SK-N-SH treated with all-trans-retinoic acid at 6 μM for 48 hours (cell line): ENCODE measurements around the gene BIRC2.

Source experiments
- ATAC-seq: fragments of 200-7000 bp; cut with Tn5 transposase; 3 replicates; pipeline ENCODE4 v1.9.1; 2020; ENCODE audit warnings: mild to moderate bottlenecking, moderate library complexity
- BACH2 ChIP-seq: fragments of 250-450 bp; sonication (Bioruptor Pico); IDR thresholded peaks from 2 replicates; pipeline ENCODE4 v1.9.0; 2021; ENCODE audit warnings: mild to moderate bottlenecking, borderline replicate concordance
- CREB5 ChIP-seq: fragments of 250-450 bp; sonication (Bioruptor Pico); IDR thresholded peaks from 2 replicates; pipeline ENCODE4 v1.5.1; 2020; ENCODE audit warnings: low read depth, mild to moderate bottlenecking, moderate library complexity
- CSDC2 ChIP-seq: fragments of 250-450 bp; sonication (Bioruptor Pico); IDR thresholded peaks from 2 replicates; pipeline ENCODE4 v1.5.0; 2020; ENCODE audit warnings: mild to moderate bottlenecking, moderate library complexity
- ESRRG ChIP-seq: fragments of 250-450 bp; sonication (Bioruptor Pico); IDR thresholded peaks from 2 replicates; pipeline ENCODE4 v1.6.1; 2021; ENCODE audit warnings: mild to moderate bottlenecking
- GLIS3 ChIP-seq: fragments of 250-450 bp; sonication (Bioruptor Pico); IDR thresholded peaks from 2 replicates; pipeline ENCODE4 v1.5.0; 2020; ENCODE audit warnings: mild to moderate bottlenecking, moderate library complexity
- ISL1 ChIP-seq: fragments of 250-450 bp; sonication (Bioruptor Pico); IDR thresholded peaks from 2 replicates; pipeline ENCODE4 v2.1.2; 2022; ENCODE audit warnings: mild to moderate bottlenecking, moderate library complexity
- OSR1 ChIP-seq: fragments of 250-450 bp; sonication (Bioruptor Pico); IDR thresholded peaks from 2 replicates; pipeline ENCODE4 v1.8.0; 2022; ENCODE audit warnings: moderate library complexity, mild to moderate bottlenecking, inconsistent platforms
- PATZ1 ChIP-seq: fragments of 250-450 bp; sonication (Bioruptor Pico); IDR thresholded peaks from 2 replicates; pipeline ENCODE4 v1.8.0; 2020; ENCODE audit warnings: mild to moderate bottlenecking, moderate library complexity, borderline replicate concordance
- PPARA ChIP-seq: fragments of 250-450 bp; sonication (Bioruptor Pico); IDR thresholded peaks from 2 replicates; pipeline ENCODE4 v1.5.0; 2020; ENCODE audit warnings: mild to moderate bottlenecking, borderline replicate concordance
- RARB ChIP-seq: fragments of 250-450 bp; sonication (Bioruptor Pico); IDR thresholded peaks from 2 replicates; pipeline ENCODE4 v1.8.0; 2021; ENCODE audit warnings: mild to moderate bottlenecking, moderate library complexity
- SNAI2 ChIP-seq: fragments of 250-450 bp; sonication (Bioruptor Pico); IDR thresholded peaks from 2 replicates; pipeline ENCODE4 v1.5.0; 2020; ENCODE audit warnings: mild to moderate bottlenecking, moderate library complexity
- TCF4 ChIP-seq: fragments of 250-450 bp; sonication (Bioruptor Pico); IDR thresholded peaks from 2 replicates; pipeline ENCODE4 v1.8.0; 2021; ENCODE audit warnings: mild to moderate bottlenecking, moderate library complexity, borderline replicate concordance
- TOX ChIP-seq: fragments of 250-450 bp; sonication (Bioruptor Pico); IDR thresholded peaks from 2 replicates; pipeline ENCODE4 v1.8.0; 2021; ENCODE audit warnings: mild to moderate bottlenecking, moderate library complexity, borderline replicate concordance
- ZC3H10 ChIP-seq: fragments of 250-450 bp; sonication (Bioruptor Pico); IDR thresholded peaks from 2 replicates; pipeline ENCODE4 v1.5.1; 2021; ENCODE audit warnings: mild to moderate bottlenecking, moderate library complexity
- ZFP3 ChIP-seq: fragments of 250-450 bp; sonication (Bioruptor Pico); IDR thresholded peaks from 2 replicates; pipeline ENCODE4 v1.5.0; 2020; ENCODE audit warnings: mild to moderate bottlenecking, moderate library complexity
- ZFP30 ChIP-seq: fragments of 450-650 bp; formaldehyde crosslinking; IDR thresholded peaks from 2 replicates; pipeline ENCODE4 v1.5.0; 2022; ENCODE audit warnings: mild to moderate bottlenecking, moderate library complexity
- ZNF565 ChIP-seq: fragments of 450-650 bp; formaldehyde crosslinking; conservative IDR thresholded peaks from 2 replicates; pipeline ENCODE4 v1.5.0; 2020; ENCODE audit warnings: low read depth, mild to moderate bottlenecking, moderate library complexity
- ZNF70 ChIP-seq: fragments of 450-650 bp; formaldehyde crosslinking; IDR thresholded peaks from 2 replicates; pipeline ENCODE4 v1.5.0; 2020; ENCODE audit warnings: mild to moderate bottlenecking, moderate library complexity
- ZNF8 ChIP-seq: fragments of 450-650 bp; formaldehyde crosslinking; IDR thresholded peaks from 2 replicates; pipeline ENCODE4 v1.5.0; 2020; ENCODE audit warnings: mild to moderate bottlenecking, moderate library complexity
- TF ChIP-seq, protein P1 (sequence below): fragments of 250-450 bp; sonication (Bioruptor Pico); IDR thresholded peaks from 2 replicates; pipeline ENCODE4 v1.5.1; 2021; ENCODE audit warnings: mild to moderate bottlenecking, moderate library complexity
- TF ChIP-seq, protein P2 (sequence below): fragments of 250-450 bp; sonication (Bioruptor Pico); IDR thresholded peaks from 2 replicates; pipeline ENCODE4 v1.5.0; 2020; ENCODE audit warnings: mild to moderate bottlenecking, moderate library complexity
- TF ChIP-seq, protein P3 (sequence below): fragments of 250-450 bp; sonication (Bioruptor Pico); IDR thresholded peaks from 2 replicates; pipeline ENCODE4 v1.8.0; 2021; ENCODE audit warnings: low read depth, mild to moderate bottlenecking, moderate library complexity, borderline replicate concordance

BIRC2 gene

DNA sequence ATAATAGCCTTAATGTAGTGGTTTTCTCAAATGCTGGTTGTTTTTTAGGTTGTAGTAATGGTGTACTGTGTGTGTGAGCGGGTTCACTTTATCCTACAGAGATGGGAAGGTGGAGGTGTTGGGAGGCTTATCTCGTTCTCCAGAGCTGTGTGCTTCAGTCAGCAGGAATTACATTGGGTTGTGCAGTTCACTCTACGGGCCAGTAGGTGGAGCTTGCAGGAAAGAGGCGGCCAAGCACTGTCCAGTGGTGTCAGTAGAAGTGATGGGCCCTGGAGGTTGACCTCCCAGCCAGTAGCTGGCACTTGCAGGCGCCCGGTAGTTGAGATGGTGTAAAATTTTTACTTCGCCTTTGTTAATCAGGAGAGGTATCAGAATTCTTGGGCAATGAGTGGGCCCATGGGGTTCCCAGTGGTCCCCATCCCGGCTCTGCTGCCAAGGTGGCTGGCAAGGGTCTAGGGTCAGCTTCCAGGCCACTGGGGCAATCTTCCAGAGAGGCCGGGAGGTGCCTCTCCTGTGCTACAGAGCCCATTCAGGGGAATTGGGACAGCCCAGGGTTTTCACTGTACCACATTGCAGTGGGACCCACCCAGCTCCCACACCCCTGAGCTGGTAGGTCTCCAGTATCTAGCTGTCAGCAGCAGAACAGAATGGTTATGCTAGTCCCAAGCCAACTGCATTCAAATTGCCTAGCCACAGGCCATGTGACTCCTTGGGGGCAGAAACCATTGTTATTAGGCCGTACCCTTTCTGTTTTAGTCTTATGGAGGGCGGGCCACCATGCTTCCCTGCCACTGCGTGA lies 43.9 kb downstream of the BIRC2 start:
- no peak for TF ChIP-seq CREB5 (CRISPR knock-in tag)
- TF ChIP-seq CSDC2 (CRISPR knock-in tag): no peak
- TF ChIP-seq TOX (CRISPR knock-in tag): no peak
- TF ChIP-seq OSR1: no peak
- no peak for TF ChIP-seq ZNF565 (CRISPR knock-in tag)
- TF ChIP-seq PPARA: no peak
- TF ChIP-seq BACH2: no peak
- no peak for TF ChIP-seq ZNF70
- TF ChIP-seq, protein P1, sequence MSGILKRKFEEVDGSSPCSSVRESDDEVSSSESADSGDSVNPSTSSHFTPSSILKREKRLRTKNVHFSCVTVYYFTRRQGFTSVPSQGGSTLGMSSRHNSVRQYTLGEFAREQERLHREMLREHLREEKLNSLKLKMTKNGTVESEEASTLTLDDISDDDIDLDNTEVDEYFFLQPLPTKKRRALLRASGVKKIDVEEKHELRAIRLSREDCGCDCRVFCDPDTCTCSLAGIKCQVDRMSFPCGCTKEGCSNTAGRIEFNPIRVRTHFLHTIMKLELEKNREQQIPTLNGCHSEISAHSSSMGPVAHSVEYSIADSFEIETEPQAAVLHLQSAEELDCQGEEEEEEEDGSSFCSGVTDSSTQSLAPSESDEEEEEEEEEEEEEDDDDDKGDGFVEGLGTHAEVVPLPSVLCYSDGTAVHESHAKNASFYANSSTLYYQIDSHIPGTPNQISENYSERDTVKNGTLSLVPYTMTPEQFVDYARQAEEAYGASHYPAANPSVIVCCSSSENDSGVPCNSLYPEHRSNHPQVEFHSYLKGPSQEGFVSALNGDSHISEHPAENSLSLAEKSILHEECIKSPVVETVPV (CRISPR knock-in tag): no peak
- no peak for TF ChIP-seq SNAI2 (CRISPR knock-in tag)
- TF ChIP-seq RARB (CRISPR knock-in tag): no peak
- TF ChIP-seq ZC3H10 (CRISPR knock-in tag): no peak
- no peak for TF ChIP-seq ISL1 (CRISPR knock-in tag)
- no peak for TF ChIP-seq GLIS3 (CRISPR knock-in tag)
- TF ChIP-seq ESRRG: no peak
- no peak for TF ChIP-seq ZNF8
- TF ChIP-seq, protein P2, sequence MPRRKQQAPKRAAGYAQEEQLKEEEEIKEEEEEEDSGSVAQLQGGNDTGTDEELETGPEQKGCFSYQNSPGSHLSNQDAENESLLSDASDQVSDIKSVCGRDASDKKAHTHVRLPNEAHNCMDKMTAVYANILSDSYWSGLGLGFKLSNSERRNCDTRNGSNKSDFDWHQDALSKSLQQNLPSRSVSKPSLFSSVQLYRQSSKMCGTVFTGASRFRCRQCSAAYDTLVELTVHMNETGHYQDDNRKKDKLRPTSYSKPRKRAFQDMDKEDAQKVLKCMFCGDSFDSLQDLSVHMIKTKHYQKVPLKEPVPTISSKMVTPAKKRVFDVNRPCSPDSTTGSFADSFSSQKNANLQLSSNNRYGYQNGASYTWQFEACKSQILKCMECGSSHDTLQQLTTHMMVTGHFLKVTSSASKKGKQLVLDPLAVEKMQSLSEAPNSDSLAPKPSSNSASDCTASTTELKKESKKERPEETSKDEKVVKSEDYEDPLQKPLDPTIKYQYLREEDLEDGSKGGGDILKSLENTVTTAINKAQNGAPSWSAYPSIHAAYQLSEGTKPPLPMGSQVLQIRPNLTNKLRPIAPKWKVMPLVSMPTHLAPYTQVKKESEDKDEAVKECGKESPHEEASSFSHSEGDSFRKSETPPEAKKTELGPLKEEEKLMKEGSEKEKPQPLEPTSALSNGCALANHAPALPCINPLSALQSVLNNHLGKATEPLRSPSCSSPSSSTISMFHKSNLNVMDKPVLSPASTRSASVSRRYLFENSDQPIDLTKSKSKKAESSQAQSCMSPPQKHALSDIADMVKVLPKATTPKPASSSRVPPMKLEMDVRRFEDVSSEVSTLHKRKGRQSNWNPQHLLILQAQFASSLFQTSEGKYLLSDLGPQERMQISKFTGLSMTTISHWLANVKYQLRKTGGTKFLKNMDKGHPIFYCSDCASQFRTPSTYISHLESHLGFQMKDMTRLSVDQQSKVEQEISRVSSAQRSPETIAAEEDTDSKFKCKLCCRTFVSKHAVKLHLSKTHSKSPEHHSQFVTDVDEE (CRISPR knock-in tag): no peak
- no peak for TF ChIP-seq ZFP3

GRCh38 chr11:102391549-102392237 lies 44.7 kb downstream of the BIRC2 start:
- peak; percentile 6; the same call in 1 of the 3 replicates for ATAC-seq
- TF ChIP-seq, protein P1 (CRISPR knock-in tag): no peak
- TF ChIP-seq, protein P2 (CRISPR knock-in tag): no peak
- no peak for TF ChIP-seq ZFP3
- no peak for TF ChIP-seq PPARA
- no peak for TF ChIP-seq GLIS3 (CRISPR knock-in tag)
- TF ChIP-seq ZC3H10 (CRISPR knock-in tag): no peak
- no peak for TF ChIP-seq PATZ1 (CRISPR knock-in tag)
- no peak for TF ChIP-seq ESRRG
- TF ChIP-seq ZNF8: no peak
- no peak for TF ChIP-seq CREB5 (CRISPR knock-in tag)
- no peak for TF ChIP-seq SNAI2 (CRISPR knock-in tag)
- TF ChIP-seq CSDC2 (CRISPR knock-in tag): no peak
- no peak for TF ChIP-seq ZFP30 (CRISPR knock-in tag)
- no peak for TF ChIP-seq RARB (CRISPR knock-in tag)
- TF ChIP-seq ISL1 (CRISPR knock-in tag): no peak
- TF ChIP-seq TCF4 (CRISPR knock-in tag): no peak
- TF ChIP-seq ZNF70: no peak
- TF ChIP-seq, protein P3, sequence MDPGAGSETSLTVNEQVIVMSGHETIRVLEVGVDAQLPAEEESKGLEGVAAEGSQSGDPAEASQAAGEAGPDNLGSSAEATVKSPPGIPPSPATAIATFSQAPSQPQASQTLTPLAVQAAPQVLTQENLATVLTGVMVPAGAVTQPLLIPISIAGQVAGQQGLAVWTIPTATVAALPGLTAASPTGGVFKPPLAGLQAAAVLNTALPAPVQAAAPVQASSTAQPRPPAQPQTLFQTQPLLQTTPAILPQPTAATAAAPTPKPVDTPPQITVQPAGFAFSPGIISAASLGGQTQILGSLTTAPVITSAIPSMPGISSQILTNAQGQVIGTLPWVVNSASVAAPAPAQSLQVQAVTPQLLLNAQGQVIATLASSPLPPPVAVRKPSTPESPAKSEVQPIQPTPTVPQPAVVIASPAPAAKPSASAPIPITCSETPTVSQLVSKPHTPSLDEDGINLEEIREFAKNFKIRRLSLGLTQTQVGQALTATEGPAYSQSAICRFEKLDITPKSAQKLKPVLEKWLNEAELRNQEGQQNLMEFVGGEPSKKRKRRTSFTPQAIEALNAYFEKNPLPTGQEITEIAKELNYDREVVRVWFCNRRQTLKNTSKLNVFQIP (CRISPR knock-in tag): no peak
- TF ChIP-seq, all 23 proteins: peak for 0

More for the DNA sequence above, 43.9 kb downstream of the BIRC2 start:
- ATAC-seq: peak; percentile 96
